Measurements from ENCODE around the gene GRIK1. TPM values are rescaled to one million over a fixed set of nuclear protein-coding genes. Genes with fewer than 3 reads are reported as not detected.

Gene GRIK1
- polyA plus RNA-seq, 1 donor (not counting 4 experiments of a cell fraction or from before 2014, with no cell fraction given) = not detected

GRCh38 chr21:29885491-29885890 is 54.3 kb downstream of the GRIK1 start:
- TF ChIP-seq CTCF (optimal IDR thresholded peaks at IDR 0.05 in 1 of 3, IDR thresholded peaks at IDR 0.05 in 1 of 3, conservative IDR thresholded peaks at IDR 0.05 in 1 of 3; ENCODE audit: extremely low read depth in 1 of 3, insufficient read depth in 2 of 3, low read length in 3 of 3) = no peak
- TF ChIP-seq EZH2 (IDR thresholded peaks at IDR 0.05; ENCODE audit: low read length) = no peak
- H2AFZ ChIP-seq (ENCODE audit: control insufficient read depth, low read length) = no peak overlapping the region
- no peaks in the 10 kb centered on the region for H3K27me3 ChIP-seq (ENCODE audit: control insufficient read depth, extremely low read depth, insufficient read depth, low read length)
- H3K36me3 ChIP-seq (ENCODE audit: control insufficient read depth in 2 of 2, extremely low read depth in 1 of 2, insufficient read depth in 2 of 2, low read length in 2 of 2) = no peaks in the 10 kb centered on the region
- no peak overlapping the region for H3K27ac ChIP-seq (ENCODE audit: control insufficient read depth, insufficient read depth, low read length)
- no peaks in the 10 kb centered on the region for H3K9me3 ChIP-seq (ENCODE audit: control insufficient read depth, low read depth, low read length)
- H3K4me1 ChIP-seq (ENCODE audit: control insufficient read depth, extremely low read depth, insufficient read depth, low read length) = no peaks in the 10 kb centered on the region
- FAIRE-seq = no peak
- H3K4me3 ChIP-seq (ENCODE audit: control insufficient read depth in 2 of 3, extremely low read depth in 1 of 3, insufficient read depth in 2 of 3, low read depth in 1 of 3, low read length in 3 of 3) = no peak overlapping the region
- DNase-seq (ENCODE audit: low read depth, low spot score) = no peak
- H3K4me2 ChIP-seq (ENCODE audit: control insufficient read depth, extremely low read depth, insufficient read depth, low read depth, low read length) = no peak overlapping the region
- dilution Hi-C loops (cut with MboI; ENCODE audit: extremely low pct_ligation_motif_present, low sequenced_read_pairs) = no loop called here
- no peaks in the 10 kb centered on the region for H4K20me1 ChIP-seq (ENCODE audit: control insufficient read depth, extremely low read depth, insufficient read depth, low read length)
- no peaks in the 10 kb centered on the region for H3K79me2 ChIP-seq (ENCODE audit: control insufficient read depth, insufficient read depth, low read length)
- H3K9me1 ChIP-seq (ENCODE audit: control insufficient read depth, extremely low read depth, insufficient read depth, low read length) = no peaks in the 10 kb centered on the region
- H3K9ac ChIP-seq (ENCODE audit: control insufficient read depth, extremely low read depth, insufficient read depth, low read length) = no peak overlapping the region

DNA sequence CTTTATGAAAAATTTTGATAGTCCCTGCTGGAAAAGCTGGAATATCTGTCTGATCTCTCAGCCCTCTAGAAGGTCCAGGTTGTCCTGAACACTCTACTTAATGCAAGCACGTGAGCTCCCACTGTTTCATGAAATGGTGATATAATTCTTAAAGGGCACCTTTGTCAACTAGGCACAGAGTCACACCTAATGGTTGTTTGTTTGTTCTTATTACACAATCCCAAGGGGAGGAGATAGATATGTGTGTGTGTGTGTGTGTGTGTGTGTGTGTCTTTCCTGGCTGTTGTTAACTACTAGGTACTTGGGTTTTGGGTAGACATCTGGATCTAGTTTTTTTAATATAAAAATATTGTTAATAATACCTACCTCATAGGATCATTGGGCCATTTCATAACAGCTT is 63.9 kb downstream of the GRIK1 start:
- dilution Hi-C loops (cut with MboI; ENCODE audit: extremely low pct_ligation_motif_present, low sequenced_read_pairs) = no loop called here
- Histone ChIP-seq H3K79me2 (ENCODE audit: control insufficient read depth, insufficient read depth, low read length) (no peaks in the 10 kb centered on the region), H3K27me3 (ENCODE audit: control insufficient read depth, extremely low read depth, insufficient read depth, low read length) (no peaks in the 10 kb centered on the region), H3K9me1 (ENCODE audit: control insufficient read depth, extremely low read depth, insufficient read depth, low read length) (no peaks in the 10 kb centered on the region), H3K9ac (ENCODE audit: control insufficient read depth, extremely low read depth, insufficient read depth, low read length) (no peak overlapping the region), H4K20me1 (ENCODE audit: control insufficient read depth, extremely low read depth, insufficient read depth, low read length) (no peaks in the 10 kb centered on the region), H3K4me1 (ENCODE audit: control insufficient read depth, extremely low read depth, insufficient read depth, low read length) (no peaks in the 10 kb centered on the region), H3K4me3 (ENCODE audit: control insufficient read depth in 2 of 3, extremely low read depth in 1 of 3, insufficient read depth in 2 of 3, low read depth in 1 of 3, low read length in 3 of 3) (no peak overlapping the region), H3K27ac (ENCODE audit: control insufficient read depth, insufficient read depth, low read length) (no peak overlapping the region), H3K9me3 (ENCODE audit: control insufficient read depth, low read depth, low read length) (no peaks in the 10 kb centered on the region), H3K36me3 (ENCODE audit: control insufficient read depth in 2 of 2, extremely low read depth in 1 of 2, insufficient read depth in 2 of 2, low read length in 2 of 2) (no peaks in the 10 kb centered on the region), H2AFZ (ENCODE audit: control insufficient read depth, low read length) (no peak overlapping the region), H3K4me2 (ENCODE audit: control insufficient read depth, extremely low read depth, insufficient read depth, low read depth, low read length) (no peak overlapping the region)
- FAIRE-seq = no peak
- TF ChIP-seq EZH2 (IDR thresholded peaks at IDR 0.05; ENCODE audit: low read length) (no peak), CTCF (optimal IDR thresholded peaks at IDR 0.05 in 1 of 3, IDR thresholded peaks at IDR 0.05 in 1 of 3, conservative IDR thresholded peaks at IDR 0.05 in 1 of 3; ENCODE audit: extremely low read depth in 1 of 3, insufficient read depth in 2 of 3, low read length in 3 of 3) (no peak)
- DNase-seq (ENCODE audit: low read depth, low spot score) = no peak

Measured in keratinocyte (primary cell).